ENCODE results near the gene DNAJC5. TPM values are rescaled to one million over a fixed set of nuclear protein-coding genes. Genes with fewer than 3 reads are reported as not detected.

The DNAJC5 gene
- polyA plus RNA-seq, 1 donor (not counting 4 experiments of a cell fraction or from before 2014, with no cell fraction given): 43.7 TPM

GRCh38 chr20:63980806-63981728 lies 86.1 kb downstream of the DNAJC5 start, which contains the start of gene PRPF6:
Gene PRPF6 (plus strand): TSS chr20:63981132. CDS start chr20:63981246, 114 bp downstream.
- Histone ChIP-seq H3K4me2 (ENCODE audit: control insufficient read depth, extremely low read depth, insufficient read depth, low read depth, low read length) (peak within 1 kb of the TSS; percentile 96), H3K9me1 (ENCODE audit: control insufficient read depth, extremely low read depth, insufficient read depth, low read length) (no peaks in the 10 kb centered on the region), H3K9ac (ENCODE audit: control insufficient read depth, extremely low read depth, insufficient read depth, low read length) (peak within 1 kb of the TSS; percentile 80), H2AFZ (ENCODE audit: control insufficient read depth, low read length) (peak within 1 kb of the TSS; percentile 96), H3K79me2 (ENCODE audit: control insufficient read depth, insufficient read depth, low read length) (peaks cover 20% of the 10 kb centered on the region), H3K4me1 (ENCODE audit: control insufficient read depth, extremely low read depth, insufficient read depth, low read length) (peaks cover 29% of the 10 kb centered on the region), H3K4me3 (ENCODE audit: control insufficient read depth in 2 of 3, extremely low read depth in 1 of 3, insufficient read depth in 2 of 3, low read depth in 1 of 3, low read length in 3 of 3) (peak within 1 kb of the TSS; percentile 89 to 94 (median 91)), H3K27ac (ENCODE audit: control insufficient read depth, insufficient read depth, low read length) (peak within 1 kb of the TSS; percentile 91), H4K20me1 (ENCODE audit: control insufficient read depth, extremely low read depth, insufficient read depth, low read length) (no peaks in the 10 kb centered on the region), H3K36me3 (ENCODE audit: control insufficient read depth in 2 of 2, extremely low read depth in 1 of 2, insufficient read depth in 2 of 2, low read length in 2 of 2) (peaks cover 8 to 25% of the 10 kb centered on the region in 2 experiments), H3K27me3 (ENCODE audit: control insufficient read depth, extremely low read depth, insufficient read depth, low read length) (no peaks in the 10 kb centered on the region), H3K9me3 (ENCODE audit: control insufficient read depth, low read depth, low read length) (no peaks in the 10 kb centered on the region)
- TF ChIP-seq CTCF (optimal IDR thresholded peaks at IDR 0.05 in 1 of 3, IDR thresholded peaks at IDR 0.05 in 1 of 3, conservative IDR thresholded peaks at IDR 0.05 in 1 of 3; ENCODE audit: extremely low read depth in 1 of 3, insufficient read depth in 2 of 3, low read length in 3 of 3) (peak; percentile 80 to 92 (median 91)), EZH2 (IDR thresholded peaks at IDR 0.05; ENCODE audit: low read length) (no peak)
- dilution Hi-C loops (cut with MboI; ENCODE audit: extremely low pct_ligation_motif_present, low sequenced_read_pairs): no loop called here
- no peak for DNase-seq (ENCODE audit: low read depth, low spot score)
- no peak for FAIRE-seq

- peaks cover 28% of the 10 kb centered on the region for H3K4me1 ChIP-seq (ENCODE audit: control insufficient read depth, extremely low read depth, insufficient read depth, low read length)
- dilution Hi-C loops (cut with MboI; ENCODE audit: extremely low pct_ligation_motif_present, low sequenced_read_pairs): no loop called here
- DNase-seq (ENCODE audit: low read depth, low spot score) (no peak), FAIRE-seq (no peak)
- peaks cover 20% of the 10 kb centered on the region for H3K79me2 ChIP-seq (ENCODE audit: control insufficient read depth, insufficient read depth, low read length)
- no peaks in the 10 kb centered on the region for H3K9me1 ChIP-seq (ENCODE audit: control insufficient read depth, extremely low read depth, insufficient read depth, low read length)
- H4K20me1 ChIP-seq (ENCODE audit: control insufficient read depth, extremely low read depth, insufficient read depth, low read length): no peaks in the 10 kb centered on the region
- H3K27ac ChIP-seq (ENCODE audit: control insufficient read depth, insufficient read depth, low read length): no peak overlapping the region
- H3K9ac ChIP-seq (ENCODE audit: control insufficient read depth, extremely low read depth, insufficient read depth, low read length): no peak overlapping the region
- H3K4me2 ChIP-seq (ENCODE audit: control insufficient read depth, extremely low read depth, insufficient read depth, low read depth, low read length): no peak overlapping the region
- peaks cover 10 to 25% of the 10 kb centered on the region in 2 experiments for H3K36me3 ChIP-seq (ENCODE audit: control insufficient read depth in 2 of 2, extremely low read depth in 1 of 2, insufficient read depth in 2 of 2, low read length in 2 of 2)
- H3K4me3 ChIP-seq (ENCODE audit: control insufficient read depth in 2 of 3, extremely low read depth in 1 of 3, insufficient read depth in 2 of 3, low read depth in 1 of 3, low read length in 3 of 3): no peak overlapping the region
- no peak overlapping the region for H2AFZ ChIP-seq (ENCODE audit: control insufficient read depth, low read length)
- H3K27me3 ChIP-seq (ENCODE audit: control insufficient read depth, extremely low read depth, insufficient read depth, low read length): no peaks in the 10 kb centered on the region
- no peak for TF ChIP-seq EZH2 (IDR thresholded peaks at IDR 0.05; ENCODE audit: low read length)
- no peak for TF ChIP-seq CTCF (optimal IDR thresholded peaks at IDR 0.05 in 1 of 3, IDR thresholded peaks at IDR 0.05 in 1 of 3, conservative IDR thresholded peaks at IDR 0.05 in 1 of 3; ENCODE audit: extremely low read depth in 1 of 3, insufficient read depth in 2 of 3, low read length in 3 of 3)
- H3K9me3 ChIP-seq (ENCODE audit: control insufficient read depth, low read depth, low read length): no peaks in the 10 kb centered on the region
These were observed 88.0 kb downstream of the DNAJC5 start for GRCh38 chr20:63982937-63983336.

Small RNA genes within 50 kb of the gene (small RNA-seq; reads per million reads assigned to genes)
- gene MIR647 (ENCODE audit: insufficient read length in 3 of 3, low read depth in 3 of 3, low replicate concordance in 1 of 3) (0 reads per million in 3 experiments), gene MIR941-2 (ENCODE audit: insufficient read length in 3 of 3, low read depth in 3 of 3, low replicate concordance in 1 of 3) (0 reads per million in 3 experiments), gene MIR941-4 (ENCODE audit: insufficient read length in 3 of 3, low read depth in 3 of 3, low replicate concordance in 1 of 3) (0 reads per million in 3 experiments), gene MIR941-5 (ENCODE audit: insufficient read length in 3 of 3, low read depth in 3 of 3, low replicate concordance in 1 of 3) (0 reads per million in 3 experiments), gene RNU1-134P (ENCODE audit: insufficient read length in 3 of 3, low read depth in 3 of 3, low replicate concordance in 1 of 3) (1.3 to 9.3 (median 3.0) reads per million in 3 experiments)

Other genes starting within 250 kb of the DNAJC5 start
- 9.2 to 12.0 TPM (median 10.5 TPM) in 3 replicates for gene STMN3, start 241.7 kb upstream of the DNAJC5 start, polyA plus RNA-seq
- gene RTEL1, start 236.8 kb upstream of the DNAJC5 start, polyA plus RNA-seq: 7.7 to 12.4 TPM (median 11.2 TPM) in 3 replicates
- gene TNFRSF6B, start 198.5 kb upstream of the DNAJC5 start, polyA plus RNA-seq: 51.9 to 151 TPM (median 58.1 TPM) in 3 replicates
- 29.7 to 37.4 TPM (median 30.4 TPM) in 3 replicates for gene ARFRP1, start 187.2 kb upstream of the DNAJC5 start, polyA plus RNA-seq
- gene ZGPAT, start 187.1 kb upstream of the DNAJC5 start, polyA plus RNA-seq: 7.8 to 13.5 TPM (median 12.2 TPM) in 3 replicates
- gene LIME1, start 158.5 kb upstream of the DNAJC5 start, polyA plus RNA-seq: 0.60 to 3.5 TPM (median 0.75 TPM) in 3 replicates
- gene SLC2A4RG, start 155.3 kb upstream of the DNAJC5 start, polyA plus RNA-seq: 18.3 to 33.6 TPM (median 23.5 TPM) in 3 replicates
- 0.12 to 0.18 TPM (median 0.13 TPM) in 3 replicates for gene ZBTB46, start 63.9 kb upstream of the DNAJC5 start, polyA plus RNA-seq
- gene ABHD16B, start 33.6 kb upstream of the DNAJC5 start, polyA plus RNA-seq: not detected in 3 replicates
- 177 to 208 TPM (median 200 TPM) in 3 replicates for gene TPD52L2, start 29.9 kb upstream of the DNAJC5 start, polyA plus RNA-seq
- 24.1 to 42.2 TPM (median 28.7 TPM) in 3 replicates for gene UCKL1, start 61.3 kb downstream of the DNAJC5 start, polyA plus RNA-seq
- gene ZNF512B, start 74.8 kb downstream of the DNAJC5 start, polyA plus RNA-seq: 2.4 to 4.4 TPM (median 3.8 TPM) in 3 replicates
- gene SAMD10, start 84.5 kb downstream of the DNAJC5 start, polyA plus RNA-seq: 0.45 to 0.93 TPM (median 0.75 TPM) in 3 replicates
- 24.5 to 32.8 TPM (median 30.5 TPM) in 3 replicates for gene PRPF6, start 86.0 kb downstream of the DNAJC5 start, polyA plus RNA-seq
- 0.06 to 0.08 TPM (median 0.06 TPM) in 3 replicates for gene C20orf204, start 141.1 kb downstream of the DNAJC5 start, polyA plus RNA-seq
- gene SOX18, start 154.5 kb downstream of the DNAJC5 start, polyA plus RNA-seq: not detected in 3 replicates
- gene TCEA2, start 168.1 kb downstream of the DNAJC5 start, polyA plus RNA-seq: 8.4 to 13.1 TPM (median 9.1 TPM) in 3 replicates
- 11.6 to 17.4 TPM (median 11.8 TPM) in 3 replicates for gene RGS19, start 184.4 kb downstream of the DNAJC5 start, polyA plus RNA-seq
- 0.25 to 0.54 TPM (median 0.32 TPM) in 3 replicates for gene OPRL1, start 185.0 kb downstream of the DNAJC5 start, polyA plus RNA-seq
- gene LKAAEAR1, start 189.3 kb downstream of the DNAJC5 start, polyA plus RNA-seq: not detected in 3 replicates
- gene NPBWR2, start 212.4 kb downstream of the DNAJC5 start, polyA plus RNA-seq: not detected in 3 replicates